Caki2 (cell line): ENCODE results near the gene DHRSX. TPM values are rescaled to one million over a fixed set of nuclear protein-coding genes. Genes with fewer than 3 reads are reported as not detected.
A peak's percentile ranks its signal among the peaks of the same experiment; 100 is the strongest.
"Not testable (repeated sequence)": the region's sequence is repeated elsewhere in the genome, so short reads cannot be mapped to it uniquely, and the experiment has no call there.

Source experiments
- DNase-seq: peaks from one replicate; pipeline ENCODE4 v3.0.0-alpha.2; 2015; ENCODE audit warnings: low read depth
- in situ Hi-C: cut with HindIII; loops from 2 replicates; pipeline ENCODE4 v1.10.0; 2016; ENCODE audit warnings: low sequenced_read_pairs, low pct_unique_long_range_greater_than_20kb, mixed read lengths
- total RNA-seq: library from RNA; depleted of rRNA; stranded (reverse); fragments of >200 nt; shearing (Covaris generic); gene quantifications from 2 replicates; pipeline ENCODE4 v1.2.3, GENCODE V29; 2014; ENCODE audit warnings: low replicate concordance

DHRSX gene
- total RNA-seq, 1 experiment from 2014 or later = 31.3 TPM

DNA sequence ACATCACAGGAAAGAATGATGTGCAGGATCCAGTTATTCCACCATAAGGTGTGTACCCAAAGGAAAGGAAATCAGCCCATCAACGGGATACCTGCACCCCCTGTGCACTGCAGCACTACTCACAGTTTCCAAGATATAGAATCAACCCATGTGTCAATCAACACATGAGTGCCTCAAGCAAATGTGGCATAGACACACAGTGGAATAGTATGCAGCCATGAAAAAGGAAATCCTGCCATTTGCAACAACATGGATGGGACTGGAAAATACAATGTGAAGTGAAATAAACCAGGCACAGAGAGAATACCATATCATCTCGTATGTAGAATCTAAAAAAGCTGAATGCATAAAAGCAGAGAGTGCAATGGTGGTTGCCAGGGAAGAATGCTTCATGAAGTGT, 53.3 kb downstream of the DHRSX start:
- no peak for DNase-seq
- in situ Hi-C loops = no loop called here

DNA sequence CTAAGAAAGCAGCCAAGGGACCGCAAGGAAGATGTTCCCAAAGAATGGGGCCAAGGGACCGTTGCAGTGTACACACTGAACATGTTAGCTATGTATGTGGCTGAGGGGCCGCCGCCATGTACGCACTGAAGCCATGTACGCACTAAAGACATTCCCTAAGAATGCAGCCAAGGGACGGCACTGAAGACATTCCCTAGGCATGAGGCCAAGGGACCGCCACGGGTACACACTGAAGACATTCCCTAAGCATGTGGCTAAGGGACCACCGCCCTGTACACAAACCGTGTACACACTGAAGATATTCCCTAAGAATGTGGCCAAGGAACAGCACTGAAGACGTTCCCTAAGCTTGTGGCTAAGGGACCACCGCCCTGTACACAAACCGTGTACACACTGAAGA, 54.0 kb downstream of the DHRSX start:
- in situ Hi-C loops = no loop called here
- DNase-seq = no peak

DNA sequence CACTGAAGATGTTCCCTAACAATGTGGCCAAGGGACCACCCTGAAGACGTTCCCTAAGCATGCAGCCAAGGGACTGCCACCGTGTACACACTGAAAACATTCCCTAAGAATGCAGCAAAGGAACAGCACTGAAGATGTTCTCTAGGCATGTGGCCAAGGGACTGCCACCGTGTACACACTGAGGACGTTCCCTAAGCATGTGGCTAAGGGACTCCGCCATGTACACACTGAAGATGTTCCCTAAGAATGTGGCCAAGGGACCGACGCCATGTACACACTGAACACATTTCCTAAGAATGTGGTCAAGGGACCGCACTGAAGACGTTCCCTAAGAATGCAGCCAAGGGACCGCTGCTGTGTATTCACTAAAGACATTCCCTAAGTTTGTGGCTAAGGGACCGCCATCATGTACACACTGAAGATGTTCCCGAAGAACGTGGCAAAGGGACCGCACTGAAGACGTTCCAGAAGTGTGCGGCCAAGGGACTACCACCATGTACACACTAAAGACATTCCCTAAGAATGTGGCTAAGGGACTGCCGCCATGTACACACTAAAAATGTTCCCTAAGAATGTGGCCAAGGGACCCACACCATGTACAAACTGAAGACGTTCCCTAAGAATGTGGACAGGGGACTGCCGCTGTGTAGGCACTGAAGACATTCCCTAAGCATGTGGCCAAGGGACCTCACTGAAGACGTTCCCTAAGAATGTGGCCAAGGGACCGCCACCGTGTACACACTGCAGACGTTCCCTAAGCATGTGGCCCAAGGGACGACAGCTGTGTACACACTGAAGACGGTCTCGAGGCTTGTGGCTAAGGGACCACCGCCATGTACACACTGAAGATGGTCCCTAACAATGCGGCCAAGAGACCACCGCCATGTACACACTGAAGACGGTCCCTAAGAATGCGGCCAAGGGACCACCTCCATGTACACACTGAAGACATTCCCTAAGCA, 54.8 kb downstream of the DHRSX start:
- in situ Hi-C loops = no loop called here
- DNase-seq = no peak

DNA sequence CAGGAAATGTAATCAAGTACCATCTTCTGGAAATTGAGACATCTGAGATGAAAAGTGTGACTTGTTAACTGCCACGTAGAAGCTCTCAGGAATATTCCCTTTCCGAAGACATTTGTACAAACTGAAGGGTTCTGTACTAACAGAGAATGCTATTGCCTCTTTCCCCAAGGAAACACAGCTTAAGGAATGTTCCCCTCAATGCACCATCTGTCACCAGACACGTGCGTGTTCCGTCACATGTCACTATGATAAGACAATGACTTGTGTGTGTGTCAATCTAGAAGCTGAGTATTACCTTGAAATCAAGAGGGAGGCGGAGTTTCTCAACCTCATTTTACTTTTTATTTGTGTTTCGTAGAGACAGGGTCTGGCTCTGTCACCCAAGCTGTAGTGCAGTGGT, 58.1 kb downstream of the DHRSX start:
- in situ Hi-C loops = no loop called here
- no peak for DNase-seq

DNA sequence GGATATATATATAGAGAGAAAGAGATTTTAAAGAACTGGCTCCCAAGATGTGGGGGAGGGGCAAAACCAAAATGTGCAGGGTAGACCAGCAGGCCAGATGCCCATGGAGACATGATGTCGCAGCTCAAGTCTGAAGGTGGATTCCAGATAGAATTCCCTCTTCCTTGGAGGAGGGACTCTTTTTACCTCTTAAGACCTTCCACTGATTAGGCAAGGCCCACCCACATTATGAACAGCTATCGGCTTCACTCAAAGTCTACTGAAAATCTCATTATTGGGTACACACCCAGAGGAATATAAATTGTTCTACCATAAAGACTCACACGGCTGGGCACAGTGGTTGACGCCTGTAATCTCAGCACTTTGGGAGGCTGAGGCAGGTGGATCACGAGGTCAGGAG, 59.3 kb downstream of the DHRSX start:
- DNase-seq = no peak
- in situ Hi-C loops = no loop called here

DNA sequence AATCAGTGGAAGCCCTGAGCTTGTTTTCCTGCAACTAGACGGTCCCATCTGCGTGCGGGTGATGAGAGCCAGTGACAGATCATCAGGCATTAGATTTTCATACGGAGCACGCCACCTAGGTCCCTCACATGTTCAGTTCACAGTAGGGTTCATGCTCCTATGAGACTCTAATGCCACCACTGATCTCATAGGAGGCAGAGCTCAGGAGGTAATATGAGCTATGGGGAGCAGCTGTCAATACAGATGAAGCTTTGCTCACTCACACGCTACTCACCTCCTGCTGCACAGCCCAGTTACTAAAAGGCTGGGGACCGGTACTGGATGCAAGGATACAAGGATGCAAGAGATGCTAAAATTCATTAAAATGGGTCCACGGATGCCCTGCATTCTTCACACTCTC, 61.2 kb downstream of the DHRSX start:
- in situ Hi-C loops = no loop called here
- DNase-seq = no peak

DNA sequence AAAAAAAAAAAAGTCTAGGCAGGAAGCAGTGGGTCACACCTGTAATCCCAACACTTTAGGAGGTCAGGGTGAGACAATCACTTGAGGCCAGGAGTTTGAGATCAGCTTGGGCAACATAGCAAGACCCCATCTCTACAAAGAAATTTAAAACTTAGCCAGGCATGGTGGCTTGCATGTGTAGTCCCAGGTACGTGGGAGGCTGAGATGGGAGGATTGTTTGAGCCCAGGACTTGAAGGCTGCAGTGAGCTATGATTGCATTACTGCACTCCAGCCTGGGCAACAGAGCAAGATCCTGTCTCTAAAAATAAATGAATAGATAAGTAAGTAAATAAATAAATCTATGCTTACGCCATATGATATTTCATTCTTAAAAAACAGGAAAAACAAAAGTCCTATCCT, 65.3 kb downstream of the DHRSX start:
- no peak for DNase-seq
- in situ Hi-C loops = no loop called here

DNA sequence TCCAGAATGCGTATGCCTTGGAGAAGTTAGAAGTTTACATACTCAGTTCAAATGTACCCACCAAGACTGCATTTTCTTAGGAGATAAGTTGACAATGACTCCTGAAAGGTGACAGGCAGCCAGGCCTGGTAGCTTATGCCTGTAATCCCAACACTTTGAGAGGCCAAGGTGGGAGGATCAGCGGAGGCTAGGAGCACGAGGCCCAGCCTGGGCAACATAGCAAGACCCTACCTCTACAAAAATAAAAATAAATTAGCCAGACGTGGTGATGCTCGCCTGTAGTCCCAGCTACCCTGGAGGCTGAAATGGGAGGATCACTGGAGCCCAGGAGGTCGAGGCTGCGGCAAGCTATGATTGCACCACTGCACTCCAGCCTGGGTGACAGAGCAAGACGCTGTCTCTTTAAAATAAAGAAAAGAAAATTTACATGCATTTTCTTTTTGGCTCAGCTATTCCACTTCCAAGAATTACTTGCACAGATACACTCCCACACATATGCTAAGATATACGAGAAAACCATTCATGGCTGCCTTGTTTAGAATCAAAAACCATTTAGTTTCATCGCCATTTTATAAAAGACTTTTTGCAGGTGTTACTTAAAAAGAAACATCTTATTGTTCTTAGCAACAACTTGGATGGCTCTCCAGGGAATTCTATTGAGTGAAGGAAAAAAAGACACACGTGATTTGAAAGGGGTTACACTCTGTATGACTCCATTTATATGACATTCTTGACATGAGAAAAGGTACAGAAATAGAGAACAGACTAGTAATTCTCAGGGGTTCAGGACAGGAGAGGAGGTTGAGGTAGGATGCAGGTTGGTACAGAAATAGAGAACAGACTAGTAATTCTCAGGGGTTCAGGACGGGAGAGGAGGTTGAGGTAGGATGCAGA, 66.3 kb downstream of the DHRSX start:
- no peak for DNase-seq
- in situ Hi-C loops = no loop called here

DNA sequence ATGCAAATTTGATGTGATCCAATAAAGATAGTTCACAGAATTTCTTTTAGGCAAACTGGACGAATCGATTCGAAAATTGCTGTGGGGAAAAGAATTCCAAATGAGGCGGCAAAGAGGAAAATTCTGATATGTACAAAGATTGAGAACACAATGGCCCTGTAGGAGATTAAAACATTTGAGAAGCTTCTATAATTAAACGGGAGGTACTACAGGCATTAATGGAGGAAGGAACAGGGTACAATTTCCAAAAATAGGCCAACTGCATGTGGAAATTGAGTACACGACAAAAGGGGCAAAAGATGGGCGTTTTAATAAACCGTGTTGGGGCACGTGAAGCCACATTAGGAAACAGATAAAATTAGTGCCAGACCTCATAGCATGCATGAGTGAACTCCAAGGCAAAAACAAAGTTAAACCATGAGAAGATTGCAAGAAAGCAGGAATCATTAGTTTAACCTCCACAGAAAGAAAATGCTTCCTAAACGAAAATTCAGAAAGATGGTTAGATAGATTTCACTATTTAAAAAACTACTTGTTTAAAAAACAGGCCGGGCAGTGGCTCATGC, 68.4 kb downstream of the DHRSX start:
- in situ Hi-C loops = no loop called here
- no peak for DNase-seq

DNA sequence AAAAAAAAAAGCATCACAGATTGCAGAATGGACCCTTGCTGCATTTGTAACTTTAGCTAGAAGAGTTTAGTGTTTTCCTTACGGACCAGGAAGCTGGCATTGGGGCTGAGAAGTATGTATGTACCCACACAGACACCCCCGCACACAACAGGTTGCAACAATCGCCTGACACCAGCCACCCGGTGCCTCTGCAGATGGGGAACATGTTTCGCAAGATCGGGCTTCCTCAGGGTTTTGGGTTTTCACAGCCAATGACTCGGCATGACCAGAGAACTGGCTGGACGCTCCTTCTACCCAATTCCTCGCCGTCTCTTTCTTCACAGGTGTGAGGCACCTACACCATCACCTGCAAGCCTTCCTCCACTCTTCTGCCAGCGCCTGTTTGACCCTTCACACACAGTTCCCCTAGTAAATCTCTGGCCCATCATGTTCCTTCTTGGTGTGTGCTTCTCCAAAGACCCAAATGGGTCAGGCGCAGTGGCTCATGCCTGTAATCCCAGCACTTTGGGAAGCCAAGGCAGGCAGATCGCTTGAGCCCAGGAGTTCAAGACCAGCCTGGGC, 70.4 kb downstream of the DHRSX start:
- in situ Hi-C loops = no loop called here

DNA sequence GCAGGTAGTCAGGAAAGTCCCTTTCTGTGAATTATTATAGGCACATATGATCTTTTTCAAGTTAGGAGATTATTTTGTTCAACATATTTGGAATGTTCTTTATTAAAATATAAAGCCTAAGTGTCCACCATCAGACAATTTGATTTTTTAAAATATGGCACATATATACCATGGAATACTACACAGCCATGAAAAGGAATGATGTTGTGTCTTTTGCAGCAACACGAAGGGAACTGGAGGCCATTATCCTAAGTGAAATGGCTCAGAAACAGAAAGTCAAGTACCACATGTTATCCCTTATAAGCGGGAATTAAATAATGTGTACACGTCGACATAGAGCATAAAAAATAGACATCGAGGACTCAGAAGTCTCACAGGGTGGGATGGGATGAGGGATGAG, 73.0 kb downstream of the DHRSX start:
- in situ Hi-C loops = no loop called here
- DNase-seq = no peak

More for the DNA sequence above, 70.4 kb downstream of the DHRSX start:
- DNase-seq = no peak

DNA sequence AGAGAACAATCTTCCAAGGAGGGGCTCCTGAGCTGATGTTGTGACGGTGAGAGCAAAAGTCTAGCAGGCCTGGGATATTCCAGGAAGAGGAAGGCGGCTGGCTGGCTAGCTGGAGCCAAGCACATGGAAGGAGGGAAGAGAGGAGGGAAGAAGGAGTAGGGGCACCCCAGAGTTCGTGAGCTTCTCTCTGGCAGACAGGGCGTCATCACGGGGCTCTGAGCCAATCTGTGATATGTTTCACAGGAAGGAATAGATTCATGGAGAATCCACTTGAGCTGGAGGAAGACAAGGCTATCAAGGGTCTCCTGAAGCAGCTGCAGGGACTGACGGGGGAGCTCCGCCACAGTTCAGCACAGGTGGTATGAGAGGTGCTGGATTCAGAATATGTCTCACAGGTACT, 73.6 kb downstream of the DHRSX start:
- DNase-seq = no peak
- in situ Hi-C loops = no loop called here

DNA sequence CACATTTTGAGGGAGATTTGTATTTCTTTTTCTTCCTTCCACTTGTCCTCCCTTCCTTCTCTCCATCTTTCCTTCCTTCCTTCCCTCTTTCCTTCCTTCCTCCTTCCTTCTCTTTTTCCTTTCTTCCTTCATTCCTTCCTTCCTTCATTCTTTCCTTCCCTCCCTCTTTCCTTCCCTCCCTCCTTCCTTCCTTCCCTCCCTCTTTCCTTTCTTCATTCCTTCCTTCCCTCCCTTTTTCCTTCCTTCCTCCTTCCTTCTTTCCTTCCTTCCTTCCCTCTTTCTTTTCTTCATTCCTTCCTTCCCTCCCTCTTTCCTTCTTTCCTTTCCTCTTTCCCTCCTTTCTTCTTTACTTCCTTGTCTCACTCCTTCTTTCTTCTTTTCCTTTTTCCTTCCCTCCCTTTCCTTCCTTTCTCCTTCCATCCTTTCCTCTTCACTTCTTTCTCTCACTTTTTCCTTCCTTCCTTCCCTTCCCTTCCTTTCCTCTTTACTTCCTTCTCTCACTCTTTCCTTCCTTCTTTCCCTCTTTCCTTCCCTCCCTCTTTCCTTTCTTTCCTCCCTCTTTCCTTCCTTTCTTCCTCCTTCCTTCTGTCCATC, 74.4 kb downstream of the DHRSX start:
- in situ Hi-C loops = no loop called here
- DNase-seq = no peak

DNA sequence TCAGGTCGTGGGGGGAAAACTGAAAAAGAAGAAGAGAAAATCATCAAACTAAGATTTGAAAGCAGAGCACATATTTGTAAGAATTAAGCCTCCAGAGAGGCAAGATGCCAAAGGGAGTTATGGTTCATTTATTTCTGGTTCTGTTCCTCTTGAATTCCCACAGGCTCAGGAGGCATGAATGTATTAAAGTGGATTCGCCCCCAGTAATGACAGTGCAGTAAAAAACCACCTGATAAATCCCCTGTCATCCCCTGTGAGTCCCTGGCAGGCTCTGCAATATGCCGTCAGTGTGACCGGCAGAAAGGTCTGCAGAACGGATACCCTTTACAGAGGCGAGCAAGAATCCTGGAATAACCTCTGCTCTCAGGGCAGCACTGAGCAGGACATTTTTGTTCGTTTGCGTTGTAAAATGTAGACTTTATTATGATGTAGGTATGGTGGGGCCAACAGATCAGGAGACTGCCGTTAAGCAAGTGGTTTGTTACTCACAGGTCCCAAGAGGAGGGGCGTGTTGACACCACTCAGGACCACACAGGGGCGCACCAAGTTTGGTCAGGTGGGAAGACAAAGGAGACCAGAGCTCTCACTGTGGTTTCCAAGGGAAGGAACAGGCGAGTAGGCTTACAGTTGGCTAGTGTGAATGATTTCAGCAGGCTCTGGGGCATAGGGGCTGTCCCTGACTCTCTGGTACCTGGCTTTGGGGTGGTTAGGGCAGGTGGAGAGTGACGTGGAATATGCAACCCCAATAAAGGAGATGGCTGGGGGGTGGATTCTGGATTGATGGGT, 75.3 kb downstream of the DHRSX start:
- in situ Hi-C loops = no loop called here

DNA sequence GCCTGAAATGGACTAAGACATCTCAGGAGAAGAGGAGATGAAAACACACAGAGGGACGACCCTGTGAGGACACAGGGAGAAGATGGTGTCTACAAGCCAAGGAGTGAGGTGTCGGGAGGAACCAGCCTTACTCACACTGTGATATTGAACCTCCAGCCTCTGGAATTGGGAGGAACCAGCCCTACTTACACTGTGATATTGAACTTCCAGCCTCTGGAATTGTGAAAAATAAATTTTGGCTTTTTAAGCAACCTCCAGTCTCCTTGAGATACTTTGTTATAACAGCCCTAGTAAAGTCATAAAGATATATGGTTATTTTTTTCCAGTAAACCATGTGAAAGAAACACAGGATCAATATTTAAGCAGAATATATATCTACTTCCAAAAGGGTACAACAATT, 76.5 kb downstream of the DHRSX start:
- in situ Hi-C loops = no loop called here
- no peak for DNase-seq

More for the DNA sequence above, 75.3 kb downstream of the DHRSX start:
- DNase-seq = peak; percentile 15

DNA sequence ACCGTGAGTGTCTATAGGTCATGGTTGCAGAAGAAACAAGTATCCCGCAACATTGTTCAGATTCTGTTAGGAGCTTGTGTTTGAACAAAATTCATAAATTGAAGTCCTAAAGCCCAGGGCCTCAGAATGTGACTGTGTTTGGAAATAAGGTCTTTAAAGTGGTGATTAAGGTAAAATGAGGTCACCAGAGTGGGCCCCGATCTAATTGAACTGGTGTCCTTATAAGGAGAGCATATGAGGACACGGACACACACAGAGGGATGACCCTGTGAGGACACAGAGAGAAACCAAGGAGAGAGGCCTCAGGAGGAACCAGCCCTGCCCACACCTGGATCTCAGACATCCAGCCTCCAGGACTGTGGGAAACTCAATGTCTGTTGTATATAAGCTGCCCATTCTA, 76.9 kb downstream of the DHRSX start:
- in situ Hi-C loops = no loop called here
- DNase-seq = no peak

DNA sequence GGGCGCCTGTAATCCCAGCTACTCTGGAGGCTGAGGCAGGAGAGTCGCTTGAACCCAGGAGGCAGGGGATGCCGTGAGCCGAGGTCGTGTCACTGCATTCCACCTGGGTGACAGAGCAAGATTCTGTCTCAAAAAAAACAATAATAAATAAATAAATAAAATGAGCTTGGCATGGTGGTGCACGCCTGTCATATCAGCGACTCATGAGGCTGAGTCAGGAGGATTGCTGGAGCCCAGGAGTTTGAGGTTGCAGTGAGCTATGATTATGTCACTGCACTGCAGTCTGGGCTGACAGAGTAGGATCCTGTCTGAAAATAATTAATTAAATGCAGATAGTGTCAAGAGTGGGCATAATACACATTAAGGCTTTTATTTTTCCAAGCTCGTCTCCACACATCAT, 77.5 kb downstream of the DHRSX start:
- no peak for DNase-seq
- in situ Hi-C loops = no loop called here

DNA sequence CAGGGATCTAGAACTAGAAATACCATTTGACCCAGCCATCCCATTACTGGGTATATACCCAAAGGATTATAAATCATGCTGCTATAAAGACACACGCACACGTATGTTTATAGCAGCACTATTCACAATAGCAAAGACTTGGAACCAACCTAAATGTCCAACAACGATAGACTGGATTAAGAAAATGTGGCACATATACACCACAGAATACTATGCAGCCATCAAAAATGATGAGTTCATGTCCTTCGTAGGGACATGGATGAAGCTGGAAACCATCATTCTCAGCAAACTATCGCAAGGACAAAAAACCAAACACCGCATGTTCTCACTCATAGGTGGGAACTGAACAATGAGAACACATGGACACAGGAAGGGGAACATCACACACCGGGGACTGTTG, 81.4 kb downstream of the DHRSX start:
- in situ Hi-C loops, DNase-seq: not testable (repeated sequence)
